Activated CD4-positive, alpha-beta T cell treated with anti-CD3 and anti-CD28 coated beads for 36 hours (primary cell): ENCODE data around the gene COL28A1. TPM values are rescaled to one million over a fixed set of nuclear protein-coding genes. Genes with fewer than 3 reads are reported as not detected.
A peak's percentile ranks its signal among the peaks of the same experiment; 100 is the strongest.

Experiments
- ATAC-seq: fragments of 200-7000 bp; cut with Tn5 transposase; one replicate; pipeline ENCODE4 v1.10.0; 2021; ENCODE audit warnings: mild to moderate bottlenecking, moderate library complexity
- CTCF ChIA-PET: fragments of 350-600 bp; sonication (Branson Sonifier 250); formaldehyde crosslinking; loops from one replicate; lab custom pipeline; 2021; ENCODE audit warnings: antibody characterized with exemption; lab: Charles Lee
- POLR2A ChIA-PET: fragments of 350-600 bp; sonication (Branson Sonifier 250); formaldehyde crosslinking; loops from one replicate; lab custom pipeline; 2021; ENCODE audit warnings: antibody characterized with exemption, inconsistent platforms; lab: Charles Lee
- DNase-seq: peaks from one replicate; pipeline ENCODE4 v3.0.0-alpha.2; 2020
- H3K27ac Mint-ChIP-seq: one replicate; pipeline ENCODE4 v1.8.0; 2021; ENCODE audit warnings: mixed read lengths
- H3K27me3 Mint-ChIP-seq: one replicate; pipeline ENCODE4 v1.8.0; 2021; ENCODE audit warnings: mixed read lengths
- H3K36me3 Mint-ChIP-seq: one replicate; pipeline ENCODE4 v1.8.0; 2021; ENCODE audit warnings: low read depth, mixed read lengths
- H3K4me1 Mint-ChIP-seq: one replicate; pipeline ENCODE4 v1.8.0; 2021; ENCODE audit warnings: mixed read lengths
- H3K4me3 Mint-ChIP-seq: one replicate; pipeline ENCODE4 v1.8.0; 2021; ENCODE audit warnings: mild to moderate bottlenecking, moderate library complexity, mixed read lengths
- H3K9me3 Mint-ChIP-seq: one replicate; pipeline ENCODE4 v1.8.0; 2021; ENCODE audit warnings: low read depth, mixed read lengths
- intact Hi-C, 2 experiments: fragments of 100-400 bp; cut with DNase I in 1 of 2; cut with micrococcal nuclease in 1 of 2; formaldehyde crosslinking; loops; one replicate each; pipeline versions ENCODE4 v1.14.2 to v1.15.1; 2022 to 2024; cut with DNase I, micrococcal nuclease
- total RNA-seq, 2 experiments: library from RNA; stranded (reverse); gene quantifications; one replicate each; pipeline ENCODE4 v1.2.3, GENCODE V29; 2021

COL28A1 gene
- not detected for total RNA-seq

GRCh38 chr7:7535691-7536090, at the start of gene COL28A1:
Gene COL28A1, minus strand, starts transcription at chr7:7535873. Its CDS starts 2,998 bp downstream, at chr7:7532875.
- ATAC-seq, result no peak
- no peak for DNase-seq
- no peaks in the 10 kb centered on the region for H3K9me3 Mint-ChIP-seq
- no peak within 1 kb of the TSS for H3K4me3 Mint-ChIP-seq
- no peaks in the 10 kb centered on the region for H3K4me1 Mint-ChIP-seq
- no peak within 1 kb of the TSS for H3K27ac Mint-ChIP-seq
- intact Hi-C loops, result no loop called here
- ChIA-PET CTCF (interaction anchor here (1.0 kb wide), 1 partner anchor 26 kb away, joined by 3 read pairs; no protein-coding TSS in a partner anchor), POLR2A (no interaction called here)
- H3K27me3 Mint-ChIP-seq, result peaks cover 1% of the 10 kb centered on the region
- H3K36me3 Mint-ChIP-seq, result no peaks in the 10 kb centered on the region

GRCh38 chr7:7584653-7585052, 49.0 kb upstream of the COL28A1 start:
- H3K27me3 Mint-ChIP-seq, result no peaks in the 10 kb centered on the region
- intact Hi-C loops, result no loop called here
- peaks cover 5% of the 10 kb centered on the region for H3K36me3 Mint-ChIP-seq
- H3K9me3 Mint-ChIP-seq, result no peaks in the 10 kb centered on the region
- ChIA-PET POLR2A (no interaction called here), CTCF (interaction anchor here (1.8 to 2.4 kb wide), 2 partner anchors 10 to 12 kb away, joined by 6 to 8 read pairs; no protein-coding TSS in a partner anchor)
- H3K27ac Mint-ChIP-seq, result no peak overlapping the region
- no peaks in the 10 kb centered on the region for H3K4me1 Mint-ChIP-seq
- no peak overlapping the region for H3K4me3 Mint-ChIP-seq
- DNase-seq (no peak), ATAC-seq (no peak)

DNA sequence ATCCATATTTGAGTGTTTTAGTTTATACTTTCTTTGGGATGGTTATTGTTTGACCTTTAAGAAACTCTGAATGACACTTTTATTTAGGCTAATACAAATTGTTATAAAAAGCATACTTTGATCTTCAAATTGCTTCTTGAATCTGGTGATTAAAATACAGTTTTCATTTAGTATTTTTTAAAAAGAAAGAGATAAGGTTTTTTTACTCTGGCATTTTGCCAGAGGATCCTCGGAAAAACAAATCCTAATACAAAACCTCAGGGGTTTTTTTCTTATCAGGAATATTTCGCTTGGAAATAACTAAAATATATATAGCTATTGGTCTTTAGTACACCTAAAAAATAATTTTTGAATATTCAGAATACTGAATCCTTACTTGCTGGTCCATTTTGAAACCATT, 48.1 kb upstream of the COL28A1 start:
- ATAC-seq (no peak), DNase-seq (no peak)
- Mint-ChIP-seq H3K27me3 (no peaks in the 10 kb centered on the region), H3K27ac (no peak overlapping the region), H3K36me3 (peaks cover 5% of the 10 kb centered on the region), H3K9me3 (no peaks in the 10 kb centered on the region), H3K4me1 (no peaks in the 10 kb centered on the region), H3K4me3 (no peak overlapping the region)
- CTCF ChIA-PET, result no interaction called here
- POLR2A ChIA-PET, result no interaction called here
- intact Hi-C loops, result no loop called here

GRCh38 chr7:7582596-7582995, 46.9 kb upstream of the COL28A1 start:
- Mint-ChIP-seq H3K4me1 (no peaks in the 10 kb centered on the region), H3K4me3 (no peak overlapping the region), H3K27me3 (no peaks in the 10 kb centered on the region), H3K9me3 (no peaks in the 10 kb centered on the region), H3K27ac (no peak overlapping the region), H3K36me3 (peaks cover 5% of the 10 kb centered on the region)
- ATAC-seq (no peak), DNase-seq (no peak)
- POLR2A ChIA-PET, result no interaction called here
- CTCF ChIA-PET, result interaction anchor here (0.9 to 1.2 kb wide), 3 partner anchors 13 to 33 kb away, joined by 4 read pairs; no protein-coding TSS in a partner anchor
- intact Hi-C loops, result no loop called here

GRCh38 chr7:7581531-7582179, 46.0 kb upstream of the COL28A1 start:
- intact Hi-C loops, result no loop called here
- no peak overlapping the region for H3K27ac Mint-ChIP-seq
- H3K4me1 Mint-ChIP-seq, result no peaks in the 10 kb centered on the region
- peaks cover 5% of the 10 kb centered on the region for H3K36me3 Mint-ChIP-seq
- CTCF ChIA-PET, result no interaction called here
- no peaks in the 10 kb centered on the region for H3K27me3 Mint-ChIP-seq
- ATAC-seq (no peak), DNase-seq (no peak)
- POLR2A ChIA-PET, result no interaction called here
- no peak overlapping the region for H3K4me3 Mint-ChIP-seq
- H3K9me3 Mint-ChIP-seq, result no peaks in the 10 kb centered on the region

DNA sequence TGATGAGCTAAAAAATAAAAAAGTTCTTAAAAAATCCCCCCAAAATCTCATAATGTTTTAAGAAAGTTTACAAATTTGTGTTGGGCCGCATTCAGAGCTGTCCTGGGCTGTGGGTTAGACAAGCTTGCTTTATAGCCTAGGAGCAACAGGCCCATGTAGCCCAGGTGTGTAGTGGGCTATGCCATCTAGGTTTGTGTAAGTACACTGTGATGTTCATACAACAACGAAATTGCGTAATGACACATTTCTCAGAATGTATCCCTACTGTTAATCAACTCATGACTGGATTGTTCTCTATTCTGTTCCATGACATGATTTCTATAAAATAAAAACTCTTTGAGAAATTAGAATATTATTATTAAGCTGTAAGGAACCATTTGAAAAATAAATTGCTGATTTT, 44.0 kb upstream of the COL28A1 start:
- Mint-ChIP-seq H3K9me3 (no peaks in the 10 kb centered on the region), H3K4me3 (no peak overlapping the region), H3K4me1 (no peaks in the 10 kb centered on the region), H3K36me3 (peaks cover 2% of the 10 kb centered on the region), H3K27ac (no peak overlapping the region), H3K27me3 (no peaks in the 10 kb centered on the region)
- DNase-seq (no peak), ATAC-seq (no peak)
- ChIA-PET POLR2A (no interaction called here), CTCF (interaction anchor here (0.6 to 1.7 kb wide), 3 partner anchors 21 to 289 kb away, joined by 3 read pairs; no protein-coding TSS in a partner anchor)
- intact Hi-C loops, result no loop called here

DNA sequence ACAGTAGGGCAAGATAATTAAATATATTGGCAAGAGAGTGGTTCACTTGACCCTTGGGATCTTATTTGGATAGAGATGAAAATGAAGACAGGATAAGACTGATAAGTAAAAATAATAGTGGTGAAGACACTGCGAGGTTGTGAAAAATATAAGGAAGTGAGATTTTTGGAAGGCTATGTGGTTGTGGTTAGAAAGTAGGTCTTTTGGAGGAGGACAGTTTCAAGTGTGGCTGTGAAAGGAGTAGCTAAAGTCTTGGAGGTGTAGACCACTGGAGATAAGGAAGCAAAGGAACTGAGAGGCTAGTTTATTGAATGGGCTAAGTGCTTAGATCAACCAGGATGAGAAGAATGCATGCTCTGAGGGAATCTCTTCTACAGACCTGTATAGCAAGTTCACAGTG, 42.2 kb upstream of the COL28A1 start:
- H3K36me3 Mint-ChIP-seq, result peaks cover 18% of the 10 kb centered on the region
- ChIA-PET POLR2A (no interaction called here), CTCF (interaction anchor here (0.7 to 1.7 kb wide), 2 partner anchors 19 to 34 kb away, joined by 3 read pairs; no protein-coding TSS in a partner anchor)
- H3K4me3 Mint-ChIP-seq, result no peak overlapping the region
- ATAC-seq (no peak), DNase-seq (no peak)
- H3K9me3 Mint-ChIP-seq, result no peaks in the 10 kb centered on the region
- H3K27ac Mint-ChIP-seq, result no peak overlapping the region
- intact Hi-C loops, result no loop called here
- H3K27me3 Mint-ChIP-seq, result no peaks in the 10 kb centered on the region
- peaks cover 11% of the 10 kb centered on the region for H3K4me1 Mint-ChIP-seq

GRCh38 chr7:7576344-7576743, 40.7 kb upstream of the COL28A1 start:
- no peak overlapping the region for H3K4me3 Mint-ChIP-seq
- ChIA-PET POLR2A (no interaction called here), CTCF (interaction anchor here (2.0 kb wide), 1 partner anchor 152 kb away, joined by 5 read pairs; no protein-coding TSS in a partner anchor)
- peaks cover 17% of the 10 kb centered on the region for H3K4me1 Mint-ChIP-seq
- no peaks in the 10 kb centered on the region for H3K9me3 Mint-ChIP-seq
- no peak overlapping the region for H3K27ac Mint-ChIP-seq
- H3K27me3 Mint-ChIP-seq, result no peaks in the 10 kb centered on the region
- ATAC-seq (no peak), DNase-seq (no peak)
- H3K36me3 Mint-ChIP-seq, result peaks cover 22% of the 10 kb centered on the region
- intact Hi-C loops, result no loop called here

DNA sequence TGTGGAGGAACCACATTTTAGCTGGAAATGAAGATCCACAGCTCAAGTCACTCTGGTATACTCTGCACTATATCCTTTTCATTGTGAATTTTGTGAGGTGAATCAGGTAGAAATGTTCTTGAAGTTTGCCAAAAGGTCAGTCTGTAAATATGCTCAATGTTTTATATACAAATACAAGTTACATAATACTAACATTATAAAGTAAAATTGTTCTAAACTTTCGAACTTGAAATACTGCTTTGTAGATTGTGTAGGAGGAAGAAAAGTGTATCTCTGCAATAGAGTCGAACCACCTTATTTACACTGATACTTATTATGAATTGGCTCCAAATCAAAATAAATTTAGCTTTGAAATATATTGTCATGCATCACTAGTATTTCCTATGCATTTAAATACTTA, 38.0 kb upstream of the COL28A1 start:
- no peak for DNase-seq
- H3K36me3 Mint-ChIP-seq, result peaks cover 43% of the 10 kb centered on the region
- POLR2A ChIA-PET, result no interaction called here
- CTCF ChIA-PET, result no interaction called here
- H3K27ac Mint-ChIP-seq, result no peak overlapping the region
- no peaks in the 10 kb centered on the region for H3K9me3 Mint-ChIP-seq
- intact Hi-C loops, result no loop called here
- H3K4me1 Mint-ChIP-seq, result peaks cover 38% of the 10 kb centered on the region
- no peak for ATAC-seq
- no peak overlapping the region for H3K4me3 Mint-ChIP-seq
- no peaks in the 10 kb centered on the region for H3K27me3 Mint-ChIP-seq

DNA sequence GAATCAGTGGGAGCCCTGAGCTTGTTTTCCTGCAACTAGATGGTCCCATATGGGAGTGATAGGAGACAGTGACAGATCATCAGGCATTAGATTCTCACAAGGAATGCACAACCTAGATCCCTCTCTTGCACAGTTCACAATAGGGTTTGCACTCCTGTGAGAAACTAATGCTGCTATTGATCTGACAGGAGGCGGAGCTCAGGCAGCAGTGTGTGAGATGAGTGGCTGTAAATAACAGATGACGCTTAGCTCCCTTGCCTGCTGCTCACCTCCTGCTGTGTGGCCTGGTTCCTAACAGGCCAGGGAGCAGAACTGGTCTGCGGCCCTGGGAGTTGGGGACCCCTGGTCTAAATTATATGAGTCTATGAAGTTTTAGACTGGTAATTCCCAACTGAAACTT, 34.9 kb upstream of the COL28A1 start:
- Mint-ChIP-seq H3K27ac (no peak overlapping the region), H3K4me3 (no peak overlapping the region), H3K9me3 (no peaks in the 10 kb centered on the region), H3K4me1 (peaks cover 46% of the 10 kb centered on the region), H3K27me3 (no peaks in the 10 kb centered on the region), H3K36me3 (peaks cover 50% of the 10 kb centered on the region)
- DNase-seq (no peak), ATAC-seq (no peak)
- CTCF ChIA-PET, result no interaction called here
- POLR2A ChIA-PET, result interaction anchor here (0.7 kb wide), 1 partner anchor 190 kb away, joined by 3 read pairs; no protein-coding TSS in a partner anchor
- intact Hi-C loops, result no loop called here

DNA sequence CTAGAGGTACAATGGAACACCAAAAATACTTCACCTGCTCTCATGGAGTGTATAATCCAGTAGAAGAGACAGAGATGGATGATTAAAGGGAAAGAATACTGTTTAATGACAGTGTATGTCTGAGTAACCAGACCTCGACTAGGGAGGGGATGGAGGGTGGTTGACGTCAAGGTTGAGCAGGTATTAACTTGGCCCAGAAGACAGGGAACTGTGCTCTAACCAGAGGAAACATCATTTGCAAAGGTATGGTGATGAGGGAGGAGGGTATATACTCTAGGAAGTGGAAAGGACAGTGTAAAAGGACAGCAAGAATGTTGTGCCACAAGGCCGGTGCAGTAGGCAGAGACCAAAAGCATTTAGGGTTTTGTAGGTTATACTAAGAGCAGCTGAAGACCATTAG, 33.9 kb upstream of the COL28A1 start:
- Mint-ChIP-seq H3K9me3 (no peaks in the 10 kb centered on the region), H3K4me3 (peak overlapping the region; percentile 83), H3K36me3 (peaks cover 50% of the 10 kb centered on the region), H3K27me3 (no peaks in the 10 kb centered on the region), H3K4me1 (peaks cover 46% of the 10 kb centered on the region), H3K27ac (peak overlapping the region; percentile 90)
- DNase-seq, result no peak
- ATAC-seq, result no peak
- ChIA-PET POLR2A (no interaction called here), CTCF (no interaction called here)
- intact Hi-C loops, result loop anchor here (5.0 to 10.0 kb wide), 5 partner anchors 312 to 935 kb away; partner anchors contain the start of genes GLCCI1 (in 1 of the 2) and ZNF316 (in 1 of the 2)

- Mint-ChIP-seq H3K36me3 (peaks cover 47% of the 10 kb centered on the region), H3K4me3 (peak overlapping the region; percentile 83), H3K4me1 (peaks cover 46% of the 10 kb centered on the region), H3K9me3 (no peaks in the 10 kb centered on the region), H3K27me3 (no peaks in the 10 kb centered on the region), H3K27ac (peak overlapping the region; percentile 90)
- intact Hi-C loops, result loop anchor here (5.0 to 10.0 kb wide), 5 partner anchors 312 to 934 kb away; partner anchors contain the start of genes GLCCI1 (in 1 of the 2) and ZNF316 (in 1 of the 2)
- CTCF ChIA-PET, result interaction anchor here (0.6 to 1.3 kb wide), 3 partner anchors 14 to 466 kb away, joined by 3 to 4 read pairs (median 3); no protein-coding TSS in a partner anchor
- peak; percentile 20 for ATAC-seq
- DNase-seq, result no peak
- POLR2A ChIA-PET, result interaction anchor here (2.0 kb wide), 1 partner anchor 72 kb away, joined by 6 read pairs; the partner anchor contains the start of gene UMAD1
Measured at GRCh38 chr7:7569081-7569527, 33.4 kb upstream of the COL28A1 start.
